ENCODE results near the gene HEMK1. TPM values are rescaled to one million over a fixed set of nuclear protein-coding genes. Genes with fewer than 3 reads are reported as not detected.

The HEMK1 gene
- total RNA-seq, 1 experiment from 2014 or later = 12.5 TPM

DNA sequence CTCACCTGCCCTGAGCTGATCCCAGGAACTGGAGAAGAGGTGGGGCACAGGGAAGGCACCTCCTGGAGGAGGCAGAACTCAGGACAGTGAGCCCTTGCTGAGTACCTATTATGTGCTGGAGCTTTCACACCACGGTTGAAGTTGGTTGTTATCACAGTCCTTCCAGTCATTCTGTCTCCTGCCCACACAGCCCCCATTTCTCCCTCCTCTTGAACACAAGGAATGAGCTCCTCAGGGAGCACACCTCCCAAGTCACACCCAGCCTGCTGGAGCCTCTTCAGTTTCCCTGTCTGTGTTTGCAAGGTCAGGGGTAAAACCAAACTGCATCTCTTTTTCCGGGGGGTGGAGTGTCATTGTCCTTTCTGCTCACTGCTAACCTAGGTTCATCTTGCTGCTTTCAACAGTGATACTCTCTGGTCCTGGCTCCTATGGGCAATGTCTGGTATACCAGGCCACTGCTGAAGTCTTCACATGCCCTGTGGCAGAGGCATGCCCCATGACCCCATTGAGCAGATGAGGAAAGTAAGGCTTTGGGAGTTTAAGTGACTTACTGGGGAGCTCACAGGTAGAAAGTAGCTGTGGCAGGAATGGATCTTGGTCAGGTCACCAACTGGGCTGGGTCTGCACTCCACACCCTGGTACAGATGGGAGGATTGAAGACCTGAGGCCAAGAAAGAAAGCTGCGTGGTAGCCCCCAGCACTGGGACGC is 31.7 kb upstream of the HEMK1 start:
- no peak overlapping the region for H3K18ac ChIP-seq (ENCODE audit: insufficient read length, low read depth, low read length)
- WGBS (ENCODE audit: extremely low coverage, insufficient read length, low lambda C conversion rate) = no CpG with 5 or more reads among the region's 4 CpGs
- peaks cover 11% of the 10 kb centered on the region for H3K27me3 Mint-ChIP-seq (ENCODE audit: low read depth)
- H4K20me1 ChIP-seq (ENCODE audit: control insufficient read depth, insufficient read depth, insufficient read length) = no peaks in the 10 kb centered on the region
- peaks cover 64 to 67% of the 10 kb centered on the region in 2 experiments for H3K4me1 Mint-ChIP-seq
- H3K79me1 ChIP-seq (ENCODE audit: insufficient read depth, low read depth, low read length, poor library complexity, severe bottlenecking) = no peaks in the 10 kb centered on the region
- no peak overlapping the region for H2AK5ac ChIP-seq (ENCODE audit: insufficient read length, low read length)
- no peak overlapping the region for H2BK20ac ChIP-seq (ENCODE audit: low read depth, low read length, poor library complexity, severe bottlenecking)
- no peak overlapping the region for H3K4me3 Mint-ChIP-seq
- no peaks in the 10 kb centered on the region; a peak in 1 of 7 replicates for H3K36me3 Mint-ChIP-seq (ENCODE audit: insufficient read depth in 1 of 3, low read depth in 3 of 3)
- TF ChIP-seq, protein P1, sequence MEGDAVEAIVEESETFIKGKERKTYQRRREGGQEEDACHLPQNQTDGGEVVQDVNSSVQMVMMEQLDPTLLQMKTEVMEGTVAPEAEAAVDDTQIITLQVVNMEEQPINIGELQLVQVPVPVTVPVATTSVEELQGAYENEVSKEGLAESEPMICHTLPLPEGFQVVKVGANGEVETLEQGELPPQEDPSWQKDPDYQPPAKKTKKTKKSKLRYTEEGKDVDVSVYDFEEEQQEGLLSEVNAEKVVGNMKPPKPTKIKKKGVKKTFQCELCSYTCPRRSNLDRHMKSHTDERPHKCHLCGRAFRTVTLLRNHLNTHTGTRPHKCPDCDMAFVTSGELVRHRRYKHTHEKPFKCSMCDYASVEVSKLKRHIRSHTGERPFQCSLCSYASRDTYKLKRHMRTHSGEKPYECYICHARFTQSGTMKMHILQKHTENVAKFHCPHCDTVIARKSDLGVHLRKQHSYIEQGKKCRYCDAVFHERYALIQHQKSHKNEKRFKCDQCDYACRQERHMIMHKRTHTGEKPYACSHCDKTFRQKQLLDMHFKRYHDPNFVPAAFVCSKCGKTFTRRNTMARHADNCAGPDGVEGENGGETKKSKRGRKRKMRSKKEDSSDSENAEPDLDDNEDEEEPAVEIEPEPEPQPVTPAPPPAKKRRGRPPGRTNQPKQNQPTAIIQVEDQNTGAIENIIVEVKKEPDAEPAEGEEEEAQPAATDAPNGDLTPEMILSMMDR (conservative IDR thresholded peaks at IDR 0.05) = no peak
- H3K9ac ChIP-seq (ENCODE audit: extremely low read depth, insufficient read length, low read length) = no peak overlapping the region
- no peak overlapping the region for H3K4ac ChIP-seq (ENCODE audit: low read depth, low read length)
- H2BK5ac ChIP-seq (ENCODE audit: insufficient read length, low read length) = no peak overlapping the region
- no peak overlapping the region for H2BK12ac ChIP-seq (ENCODE audit: insufficient read length, low read depth, low read length)
- H3K9me3 ChIP-seq (ENCODE audit: control insufficient read depth, low read depth, low read length) = no peaks in the 10 kb centered on the region
- no peaks in the 10 kb centered on the region for H3K23me2 ChIP-seq (ENCODE audit: insufficient read length, low read depth, low read length, poor library complexity, severe bottlenecking)
- no peak overlapping the region for H4K8ac ChIP-seq (replicated peaks; ENCODE audit: insufficient read length, low read depth, low read length)
- no peaks in the 10 kb centered on the region for H3K4me1 ChIP-seq (ENCODE audit: insufficient read depth, low read length)
- H3T11ph ChIP-seq (ENCODE audit: low read length) = no peak overlapping the region
- DNase-seq = no peak
- no peak overlapping the region for H3K23ac ChIP-seq (ENCODE audit: insufficient read length, low read depth, low read length)
- H3K27ac ChIP-seq (ENCODE audit: insufficient read length, low read depth, low read length) = no peak overlapping the region
- no peak overlapping the region for H3K4me2 ChIP-seq (ENCODE audit: insufficient read depth, insufficient read length, low read length)
- H3K27ac Mint-ChIP-seq = no peak overlapping the region
- H2BK15ac ChIP-seq (ENCODE audit: low read depth, low read length) = no peak overlapping the region
- H2AFZ ChIP-seq (ENCODE audit: low read length) = no peak overlapping the region
- no peak overlapping the region for H2BK120ac ChIP-seq (ENCODE audit: low read depth, low read length, poor library complexity, severe bottlenecking)
- H3K79me2 ChIP-seq (ENCODE audit: insufficient read depth, low read length) = no peaks in the 10 kb centered on the region
- no peak overlapping the region for H3K14ac ChIP-seq (ENCODE audit: insufficient read depth, low read length)
- H3K27me3 ChIP-seq (ENCODE audit: insufficient read depth, low read length) = no peaks in the 10 kb centered on the region
- H4K91ac ChIP-seq (ENCODE audit: insufficient read length, low read depth, low read length) = no peak overlapping the region
- H4K5ac ChIP-seq (ENCODE audit: insufficient read length, low read depth, low read length) = no peak overlapping the region
- H3K9me3 Mint-ChIP-seq = no peaks in the 10 kb centered on the region; a peak in 1 of 5 replicates
- no peak overlapping the region for H3K56ac ChIP-seq (ENCODE audit: insufficient read length, low read depth, low read length)

Measured in H9 (cell line).